Fibroblast of the aortic adventitia (primary cell): ENCODE data around the gene CLRN2. TPM values are rescaled to one million over a fixed set of nuclear protein-coding genes. Genes with fewer than 3 reads are reported as not detected.

ENCODE experiments used
- DNase-seq: peaks from one replicate; pipeline ENCODE4 v3.0.0-alpha.2; 2010; ENCODE audit warnings: low read depth
- H3K4me3 ChIP-seq: 2 replicates; pipeline ENCODE4 v1.5.1; 2011; ENCODE audit warnings: low read depth, mild to moderate bottlenecking, control low read depth, low read length, moderate library complexity
- CTCF ChIP-seq: IDR thresholded peaks from 2 replicates; pipeline ENCODE4 v1.5.1; 2011; ENCODE audit warnings: mild to moderate bottlenecking, low read length, control low read depth, inconsistent platforms; ENCODE audit not compliant: insufficient read depth
- total RNA-seq: library from RNA; depleted of rRNA; stranded (reverse); fragments of >200 nt; gene quantifications from 2 replicates; pipeline ENCODE4 v1.2.3, GENCODE V29; 2012; ENCODE audit warnings: low replicate concordance

CLRN2 gene
- total RNA-seq, 1 donor = not detected

GRCh38 chr4:17554568-17554967 lies 39.6 kb downstream of the CLRN2 start:
- no peak for TF ChIP-seq CTCF
- no peak for DNase-seq
- H3K4me3 ChIP-seq = no peak overlapping the region

GRCh38 chr4:17556498-17556897 lies 41.5 kb downstream of the CLRN2 start:
- H3K4me3 ChIP-seq = no peak overlapping the region
- no peak for DNase-seq

GRCh38 chr4:17557880-17558279 lies 42.9 kb downstream of the CLRN2 start:
- no peak overlapping the region for H3K4me3 ChIP-seq
- DNase-seq = peak; percentile 24
- TF ChIP-seq CTCF = no peak

More at GRCh38 chr4:17556498-17556897, 41.5 kb downstream of the CLRN2 start:
- TF ChIP-seq CTCF = no peak

GRCh38 chr4:17558941-17559708 lies 44.2 kb downstream of the CLRN2 start:
- DNase-seq = no peak
- H3K4me3 ChIP-seq = no peak overlapping the region
- no peak for TF ChIP-seq CTCF

GRCh38 chr4:17559709-17560048 lies 44.7 kb downstream of the CLRN2 start:
- DNase-seq = no peak
- H3K4me3 ChIP-seq = no peak overlapping the region
- TF ChIP-seq CTCF = no peak

- TF ChIP-seq CTCF = no peak
- no peak for DNase-seq
- H3K4me3 ChIP-seq = no peak overlapping the region
These were observed 45.2 kb downstream of the CLRN2 start for GRCh38 chr4:17560065-17560673.
